B cell (primary cell): ENCODE data around the gene GSTA4. TPM values are rescaled to one million over a fixed set of nuclear protein-coding genes. Genes with fewer than 3 reads are reported as not detected.

Experiments
- ATAC-seq: fragments of 200-7000 bp; cut with Tn5 transposase; one replicate; pipeline ENCODE4 v1.10.0; 2021; ENCODE audit warnings: low read depth, mild to moderate bottlenecking, moderate number of reproducible peaks, moderate library complexity
- CTCF ChIA-PET: fragments of 350-600 bp; sonication (Branson Sonifier 250); formaldehyde crosslinking; loops from one replicate; lab custom pipeline; 2021; ENCODE audit warnings: antibody characterized with exemption, inconsistent platforms; lab: Charles Lee
- POLR2A ChIA-PET: fragments of 350-600 bp; sonication (Branson Sonifier 250); formaldehyde crosslinking; loops from one replicate; lab custom pipeline; 2021; ENCODE audit warnings: antibody characterized with exemption; lab: Charles Lee
- DNase-seq: peaks from one replicate; pipeline ENCODE4 v3.0.0; 2013
- H2AFZ ChIP-seq: 2 replicates; pipeline ENCODE4 v1.6.1; 2012; ENCODE audit warnings: mild to moderate bottlenecking, low read depth, low read length; ENCODE audit not compliant: insufficient read depth, poor library complexity, severe bottlenecking
- H3K27ac ChIP-seq, 2 donors: 1 replicate in 1 of 2; 2 replicates in 1 of 2; pipeline ENCODE4 v1.5.1; 2012 to 2013; ENCODE audit warnings: low read length in 2 of 2, mild to moderate bottlenecking in 2 of 2, moderate library complexity in 1 of 2
- H3K27me3 ChIP-seq, 4 experiments: fragments of 200-600 bp in 1 of 4; sonication (generic) in 1 of 4; replicated peaks in 1 of 4; 1 replicate in 2 of 4; 2 replicates in 2 of 4; pipeline versions ENCODE4 v1.6.1 to v1.7.0; 2013 to 2016; ENCODE audit warnings: low read length in 3 of 4, mild to moderate bottlenecking in 2 of 4, mixed read lengths in 1 of 4, moderate library complexity in 1 of 4; ENCODE audit not compliant: insufficient read depth in 4 of 4, control insufficient read depth in 3 of 4; ENCODE audit errors: control extremely low read depth in 1 of 4
- H3K36me3 ChIP-seq, 2 experiments: replicated peaks in 1 of 2; 1 replicate in 1 of 2; 2 replicates in 1 of 2; pipeline versions ENCODE4 v1.6.1 to v1.7.1; 2013; ENCODE audit warnings: low read length in 1 of 2; ENCODE audit not compliant: insufficient read depth in 2 of 2, control insufficient read depth in 1 of 2; ENCODE audit errors: control extremely low read depth in 1 of 2, extremely low read depth in 1 of 2
- H3K4me1 ChIP-seq, 2 donors: fragments of 200-600 bp in 1 of 2; sonication (generic) in 1 of 2; 1 replicate in 1 of 2; 2 replicates in 1 of 2; pipeline versions ENCODE4 v1.5.1 to v1.6.1; 2013 to 2017; ENCODE audit warnings: low read length in 2 of 2; ENCODE audit not compliant: control insufficient read depth in 2 of 2, insufficient read depth in 2 of 2
- H3K4me2 ChIP-seq: replicated peaks from 2 replicates; pipeline ENCODE3; 2012; ENCODE audit warnings: mild to moderate bottlenecking, low read depth, low read length; ENCODE audit not compliant: poor library complexity, severe bottlenecking
- H3K4me3 ChIP-seq, 5 experiments: fragments of 200-600 bp in 1 of 5; sonication (generic) in 1 of 5; 1 replicate in 3 of 5; 2 replicates in 2 of 5; pipeline versions ENCODE4 v1.5.1 to v1.7.0; 2011 to 2016; ENCODE audit warnings: low read length in 4 of 5, mild to moderate bottlenecking in 4 of 5, low read depth in 2 of 5, control low read depth in 1 of 5, moderate library complexity in 1 of 5; ENCODE audit not compliant: insufficient read depth in 1 of 5; ENCODE audit errors: control extremely low read depth in 1 of 5, extremely low read depth in 1 of 5
- H3K79me2 ChIP-seq: fragments of 200-600 bp; sonication (generic); one replicate; pipeline ENCODE4 v1.6.0; 2016; ENCODE audit warnings: low read length; ENCODE audit not compliant: control insufficient read depth, insufficient read depth
- H3K9ac ChIP-seq: fragments of 200-600 bp; sonication (generic); 2 replicates; pipeline ENCODE4 v1.6.1; 2017; ENCODE audit warnings: mild to moderate bottlenecking, low read length, moderate library complexity
- H3K9me3 ChIP-seq, 3 donors: one replicate each; pipeline versions ENCODE4 v1.6.1 to v1.7.1; 2013; ENCODE audit warnings: low read length in 2 of 3; ENCODE audit not compliant: control insufficient read depth in 2 of 3, insufficient read depth in 1 of 3; ENCODE audit errors: control extremely low read depth in 1 of 3
- H4K20me1 ChIP-seq: 2 replicates; pipeline ENCODE4 v1.6.0; 2012; ENCODE audit warnings: mild to moderate bottlenecking, low read length; ENCODE audit not compliant: insufficient read depth, control insufficient read depth, poor library complexity, severe bottlenecking
- H3K27ac Mint-ChIP-seq: one replicate; pipeline ENCODE4 v1.8.0; 2021; ENCODE audit warnings: mixed read lengths
- H3K27me3 Mint-ChIP-seq: one replicate; pipeline ENCODE4 v1.8.0; 2021; ENCODE audit warnings: mixed read lengths
- H3K4me1 Mint-ChIP-seq: one replicate; pipeline ENCODE4 v1.8.0; 2021; ENCODE audit warnings: mixed read lengths
- H3K4me3 Mint-ChIP-seq: one replicate; pipeline ENCODE4 v1.8.0; 2021; ENCODE audit warnings: mixed read lengths
- H3K9me3 Mint-ChIP-seq: one replicate; pipeline ENCODE4 v1.8.0; 2022; ENCODE audit warnings: mixed read lengths; ENCODE audit not compliant: insufficient read depth
- EZH2 ChIP-seq: IDR thresholded peaks from 2 replicates; pipeline ENCODE4 v1.6.1; 2012; ENCODE audit warnings: borderline replicate concordance, low read depth, mild to moderate bottlenecking, moderate library complexity, low read length; ENCODE audit not compliant: insufficient read depth, poor library complexity, severe bottlenecking
- WGBS: methylation state at CpG from one replicate; pipeline ENCODE4 v1.1.5; 2013; ENCODE audit warnings: missing lambda C conversion rate; ENCODE audit not compliant: insufficient coverage; 5-methylcytosine and 5-hydroxymethylcytosine counted together
- intact Hi-C: fragments of 100-400 bp; cut with micrococcal nuclease; formaldehyde crosslinking; loops from one replicate; pipeline ENCODE4 v1.10.0; 2022
- polyA plus RNA-seq: library from polyadenylated mRNA; depleted of rRNA; stranded (reverse); fragments of >200 nt; gene quantifications from 2 replicates; pipeline ENCODE4 v1.2.3, GENCODE V29; 2012
- total RNA-seq, 2 donors: library from RNA; stranded (reverse); fragments of 120-200 nt in 1 of 2; gene quantifications; 1 replicate in 1 of 2; 2 replicates in 1 of 2; pipeline versions ENCODE4 v1.2.3 to v1.2.4, GENCODE V29; 2013 to 2022
- TF ChIP-seq, protein P1 (sequence below): fragments of 200-600 bp; IDR thresholded peaks from one replicate; pipeline ENCODE4 v1.8.0; 2022; ENCODE audit warnings: antibody characterized with exemption, mild to moderate bottlenecking

Gene GSTA4
- total and polyA plus RNA-seq, 2 donors (not counting 1 experiment from before 2014, with no cell fraction given): 1.7 to 4.9 TPM

- ATAC-seq: no peak
- H3K36me3 ChIP-seq: no peaks in the 10 kb centered on the region
- no peaks in the 10 kb centered on the region for H3K27me3 ChIP-seq
- Mint-ChIP-seq H3K4me1 (no peaks in the 10 kb centered on the region), H3K9me3 (peaks cover 2% of the 10 kb centered on the region), H3K4me3 (no peak overlapping the region), H3K27ac (no peak overlapping the region), H3K27me3 (peaks cover 10% of the 10 kb centered on the region)
- no peaks in the 10 kb centered on the region for H3K4me1 ChIP-seq
- POLR2A ChIA-PET: no interaction called here
- no peak overlapping the region for H3K4me3 ChIP-seq
- no peak overlapping the region for H3K4me2 ChIP-seq
- peaks cover 0 to 4% (median 0%) of the 10 kb centered on the region in 3 donors for H3K9me3 ChIP-seq
- no peaks in the 10 kb centered on the region for H4K20me1 ChIP-seq
- no peak overlapping the region for H3K9ac ChIP-seq
- no peaks in the 10 kb centered on the region for H3K79me2 ChIP-seq
- intact Hi-C loops: no loop called here
- H2AFZ ChIP-seq: no peak overlapping the region
- DNase-seq: no peak
- CTCF ChIA-PET: no interaction called here
- 100% methylated on average over 5 of the region's 6 CpGs for WGBS
- no peak overlapping the region for H3K27ac ChIP-seq
- TF ChIP-seq, protein P1, sequence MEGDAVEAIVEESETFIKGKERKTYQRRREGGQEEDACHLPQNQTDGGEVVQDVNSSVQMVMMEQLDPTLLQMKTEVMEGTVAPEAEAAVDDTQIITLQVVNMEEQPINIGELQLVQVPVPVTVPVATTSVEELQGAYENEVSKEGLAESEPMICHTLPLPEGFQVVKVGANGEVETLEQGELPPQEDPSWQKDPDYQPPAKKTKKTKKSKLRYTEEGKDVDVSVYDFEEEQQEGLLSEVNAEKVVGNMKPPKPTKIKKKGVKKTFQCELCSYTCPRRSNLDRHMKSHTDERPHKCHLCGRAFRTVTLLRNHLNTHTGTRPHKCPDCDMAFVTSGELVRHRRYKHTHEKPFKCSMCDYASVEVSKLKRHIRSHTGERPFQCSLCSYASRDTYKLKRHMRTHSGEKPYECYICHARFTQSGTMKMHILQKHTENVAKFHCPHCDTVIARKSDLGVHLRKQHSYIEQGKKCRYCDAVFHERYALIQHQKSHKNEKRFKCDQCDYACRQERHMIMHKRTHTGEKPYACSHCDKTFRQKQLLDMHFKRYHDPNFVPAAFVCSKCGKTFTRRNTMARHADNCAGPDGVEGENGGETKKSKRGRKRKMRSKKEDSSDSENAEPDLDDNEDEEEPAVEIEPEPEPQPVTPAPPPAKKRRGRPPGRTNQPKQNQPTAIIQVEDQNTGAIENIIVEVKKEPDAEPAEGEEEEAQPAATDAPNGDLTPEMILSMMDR: no peak
- no peak for TF ChIP-seq EZH2
Observed at GRCh38 chr6:52929321-52930164, 65.5 kb downstream of the GSTA4 start.

Other genes starting within 250 kb of the GSTA4 start
- gene GSTA2, start 231.8 kb downstream of the GSTA4 start, total RNA-seq: not detected in 2 replicates
- not detected in 2 replicates for gene GSTA2, start 231.8 kb downstream of the GSTA4 start, polyA plus RNA-seq
- not detected in 2 replicates for gene GSTA1, start 191.5 kb downstream of the GSTA4 start, total RNA-seq
- gene GSTA1, start 191.5 kb downstream of the GSTA4 start, polyA plus RNA-seq: not detected in 2 replicates
- not detected in 2 replicates for gene GSTA5, start 154.5 kb downstream of the GSTA4 start, total RNA-seq
- gene GSTA5, start 154.5 kb downstream of the GSTA4 start, polyA plus RNA-seq: not detected in 2 replicates
- gene GSTA3, start 85.6 kb downstream of the GSTA4 start, total RNA-seq: not detected in 2 replicates
- gene GSTA3, start 85.6 kb downstream of the GSTA4 start, polyA plus RNA-seq: not detected in 2 replicates
- 11.8 and 13.0 TPM in 2 replicates for gene CILK1, start 66.5 kb upstream of the GSTA4 start, total RNA-seq
- gene CILK1, start 66.5 kb upstream of the GSTA4 start, polyA plus RNA-seq: 5.5 and 7.3 TPM in 2 replicates
- gene FBXO9, start 70.1 kb upstream of the GSTA4 start, total RNA-seq: 105 and 109 TPM in 2 replicates
- gene FBXO9, start 70.1 kb upstream of the GSTA4 start, polyA plus RNA-seq: 105 and 133 TPM in 2 replicates
- 0.17 and 0.57 TPM in 2 replicates for gene GCM1, start 153.6 kb upstream of the GSTA4 start, total RNA-seq
- gene GCM1, start 153.6 kb upstream of the GSTA4 start, polyA plus RNA-seq: 1.5 TPM in 2 replicates